ENCODE measurements around the gene AKAP13.
"Not testable (repeated sequence)": the region's sequence is repeated elsewhere in the genome, so short reads cannot be mapped to it uniquely, and the experiment has no call there.

Gene AKAP13

DNA sequence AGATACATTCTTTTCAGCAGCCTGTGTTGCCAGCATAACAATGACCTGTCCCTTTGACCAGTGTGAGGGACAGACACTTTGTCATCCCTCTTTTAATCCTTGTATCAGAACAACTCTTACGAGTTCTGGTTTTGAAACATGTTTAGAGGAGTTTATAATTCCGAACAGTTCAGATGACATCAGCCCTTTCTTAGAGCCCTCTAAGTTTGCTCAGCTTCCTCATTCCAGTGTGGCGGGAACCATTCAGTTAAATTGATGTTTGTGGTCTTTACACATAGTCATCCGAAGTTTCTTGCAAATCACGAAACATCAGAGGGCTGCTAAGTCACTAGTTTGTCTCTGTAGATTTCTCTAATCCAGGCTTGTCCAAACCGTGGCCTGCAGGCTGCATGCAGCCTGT lies 102.5 kb downstream of the AKAP13 start:
- DNase-seq, result no peak

- not testable (repeated sequence) for DNase-seq
Observed at GRCh38 chr15:85483955-85484354, 103.6 kb downstream of the AKAP13 start.

DNA sequence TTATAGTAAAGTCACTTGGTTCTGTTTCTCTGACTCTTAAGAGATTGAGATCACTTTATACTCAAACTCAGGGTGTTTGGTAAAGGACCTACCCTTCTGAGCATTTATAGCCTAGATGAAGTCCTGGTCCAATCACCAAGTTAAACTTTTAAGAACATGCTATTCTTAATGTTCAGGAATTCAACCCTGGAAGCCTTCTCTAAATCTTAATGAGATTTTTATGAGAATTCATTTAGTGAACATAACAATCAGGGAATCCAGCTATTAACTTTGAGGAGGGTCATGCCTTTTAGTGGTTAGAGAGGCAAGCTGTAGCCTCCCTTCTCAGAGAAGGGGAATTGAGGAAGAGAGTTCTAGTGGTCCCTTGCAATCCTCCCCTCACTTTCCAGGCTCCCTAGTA lies 104.5 kb downstream of the AKAP13 start:
- not testable (repeated sequence) for DNase-seq

GRCh38 chr15:85485956-85486567 lies 105.7 kb downstream of the AKAP13 start:
- peak; percentile 18 for DNase-seq

DNA sequence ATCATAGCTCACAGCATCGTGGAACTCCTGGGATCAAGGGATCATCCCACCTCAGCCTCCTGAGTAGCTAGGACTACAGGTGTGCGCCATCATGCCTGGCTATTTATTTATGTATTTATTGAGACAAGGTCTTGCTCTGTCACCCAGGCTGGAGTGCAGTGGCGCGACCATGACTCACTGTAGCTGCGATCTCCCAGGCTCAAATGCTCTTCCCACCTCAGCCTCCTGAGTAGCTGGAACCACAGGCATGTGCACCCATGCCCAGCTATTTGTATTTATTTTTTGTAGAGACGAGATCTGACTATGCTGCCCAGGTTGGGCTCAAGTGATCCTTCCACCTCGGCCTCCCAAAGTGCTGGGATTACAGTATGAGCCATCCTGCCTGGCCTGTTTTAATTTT lies 107.4 kb downstream of the AKAP13 start:
- DNase-seq, result not testable (repeated sequence)

- no peak for DNase-seq
Observed at GRCh38 chr15:85488997-85489396, 108.6 kb downstream of the AKAP13 start.

- no peak for DNase-seq
Observed at GRCh38 chr15:85489773-85490493, 109.5 kb downstream of the AKAP13 start.

DNA sequence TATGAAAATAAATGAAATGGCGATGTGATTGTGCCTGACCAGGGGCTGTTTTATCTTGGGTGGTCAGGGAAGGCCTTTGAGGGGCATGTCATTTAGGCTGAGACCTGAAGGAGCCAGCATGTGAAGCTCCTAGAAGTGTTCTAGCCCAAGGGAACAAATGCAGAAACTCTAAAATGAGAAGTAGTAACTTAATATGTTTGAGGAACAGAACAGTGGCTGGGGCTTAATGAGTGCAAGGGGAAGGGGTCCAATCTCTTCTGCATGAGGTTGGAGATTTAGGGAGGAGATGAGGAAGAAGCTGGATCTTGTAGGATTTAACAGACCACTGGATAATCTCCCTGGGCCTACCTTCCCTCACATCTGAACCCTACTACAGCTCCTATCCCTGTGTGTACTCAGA lies 110.5 kb downstream of the AKAP13 start:
- no peak for DNase-seq

DNA sequence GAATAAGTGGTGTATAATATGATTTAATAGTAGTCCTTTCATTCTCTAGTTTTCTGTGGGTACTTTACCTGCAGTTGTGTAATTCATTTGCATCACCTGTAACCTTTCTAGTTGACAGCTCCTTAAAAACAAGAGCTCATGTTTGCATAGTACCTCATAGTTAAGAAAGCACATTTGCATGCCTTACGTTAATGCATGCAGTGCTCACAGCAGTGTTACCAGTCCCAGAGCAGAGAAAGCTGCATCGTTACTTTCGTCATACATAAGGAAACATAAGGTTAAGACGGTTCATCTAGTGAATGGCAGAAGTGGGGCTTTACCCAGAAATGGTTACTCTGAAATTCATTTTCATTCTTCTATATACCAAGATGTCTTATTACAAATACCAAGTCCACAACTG lies 111.3 kb downstream of the AKAP13 start:
- no peak for DNase-seq

- DNase-seq, result no peak
Observed at GRCh38 chr15:85492406-85492805, 112.0 kb downstream of the AKAP13 start.

GRCh38 chr15:85493260-85493659 lies 112.9 kb downstream of the AKAP13 start:
- DNase-seq, result no peak

DNA sequence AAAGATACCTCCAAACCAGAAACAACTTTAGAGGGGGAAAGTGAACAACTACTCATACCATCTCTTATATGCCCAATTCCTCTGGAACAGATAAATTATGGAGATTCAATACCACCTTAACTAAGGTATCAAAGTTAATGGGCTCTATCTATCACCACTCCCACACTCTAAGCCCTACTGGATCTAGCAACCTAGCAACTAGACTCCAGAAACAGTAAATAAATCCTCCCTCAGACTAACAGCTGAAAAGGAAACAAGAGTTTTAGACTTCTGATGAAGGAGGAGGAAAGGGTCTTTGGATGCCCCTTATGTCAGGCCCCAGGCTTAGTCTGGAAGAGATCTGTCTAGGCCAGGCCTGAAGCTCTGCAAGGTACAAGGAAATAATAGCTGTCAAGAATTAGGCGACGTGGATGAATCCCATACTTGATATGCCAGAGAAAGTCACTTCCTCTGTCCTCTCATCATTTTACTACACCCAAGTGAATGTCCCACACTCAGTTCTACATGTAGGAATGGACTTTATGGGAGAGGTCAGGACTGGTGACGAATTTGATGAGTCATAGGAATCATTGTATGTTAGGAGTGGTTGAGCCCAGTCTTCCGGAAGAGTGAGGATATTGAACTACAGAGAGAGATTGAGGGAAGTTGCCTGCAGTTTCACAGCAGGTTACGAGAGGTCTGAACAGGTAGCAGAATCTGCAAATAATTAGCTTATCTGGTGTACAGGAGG lies 113.8 kb downstream of the AKAP13 start:
- no peak for DNase-seq

DNA sequence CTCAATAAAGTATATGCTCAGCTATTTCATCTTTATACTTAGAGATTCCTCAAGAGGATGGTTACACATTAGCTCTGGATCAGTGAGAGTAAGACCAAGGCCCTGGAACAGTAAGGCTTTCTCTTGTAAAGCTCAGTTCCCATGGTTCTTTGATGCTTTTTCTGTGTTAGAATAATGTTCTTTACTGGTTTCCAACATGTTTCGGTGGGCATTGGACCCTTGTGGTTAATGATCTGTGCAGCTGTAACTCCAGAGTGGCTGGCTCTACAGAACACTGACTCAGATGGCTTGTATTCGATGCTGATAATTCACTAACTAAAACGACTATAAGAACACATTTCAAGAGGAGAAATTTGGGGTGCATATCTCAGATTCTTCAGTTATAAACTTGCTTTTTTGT lies 114.7 kb downstream of the AKAP13 start:
- DNase-seq, result no peak

DNA sequence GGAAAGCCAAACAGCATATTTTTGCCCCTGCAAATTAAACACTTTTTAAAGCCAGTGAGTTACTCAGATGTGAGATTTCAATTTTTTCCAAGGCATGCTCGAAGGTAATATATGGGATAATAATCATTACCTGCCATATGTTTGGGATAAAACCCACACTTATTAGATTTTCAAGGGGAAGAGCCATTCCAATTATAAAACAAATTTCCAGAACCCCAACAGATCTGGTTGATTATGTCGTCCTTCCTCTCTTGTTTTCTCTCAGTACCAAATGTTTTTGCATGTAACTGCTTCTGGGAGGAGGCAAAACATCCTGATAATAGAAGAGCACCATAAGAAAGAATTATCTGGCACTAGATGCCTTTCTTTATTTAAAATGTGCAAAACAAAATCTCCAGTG lies 115.1 kb downstream of the AKAP13 start:
- no peak for DNase-seq

GRCh38 chr15:85496151-85496550 lies 115.7 kb downstream of the AKAP13 start:
- DNase-seq, result no peak

DNA sequence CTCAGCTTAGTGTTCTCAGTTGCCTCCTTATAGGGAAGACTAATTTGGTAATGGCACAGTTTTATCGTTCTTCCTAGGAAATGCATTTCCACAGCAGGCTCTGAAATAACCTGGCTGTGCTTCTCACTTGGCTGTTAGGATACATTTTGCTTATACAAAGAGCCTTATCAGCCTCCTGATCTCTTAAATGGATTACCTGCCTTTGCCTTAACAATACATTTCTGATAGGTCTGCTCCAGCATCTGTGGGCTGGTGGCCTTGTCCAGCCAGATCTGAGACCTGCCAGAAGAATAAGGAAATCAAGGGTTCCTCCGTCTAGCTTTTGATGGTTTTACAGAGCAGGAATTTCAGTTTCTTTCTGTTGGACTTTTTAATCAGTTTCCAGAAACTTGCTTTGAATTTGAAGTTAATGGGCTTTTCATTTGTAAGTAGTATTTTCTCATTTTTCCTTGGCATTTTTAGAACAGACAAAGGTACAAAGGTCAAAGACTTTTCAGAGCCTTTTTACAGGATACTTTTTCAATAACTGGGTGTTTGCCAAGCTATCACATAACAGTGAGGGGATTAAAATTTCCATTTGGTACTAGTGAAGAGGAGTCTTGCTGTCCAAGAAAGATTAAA lies 116.3 kb downstream of the AKAP13 start:
- no peak for DNase-seq

GRCh38 chr15:85497172-85497569 lies 116.8 kb downstream of the AKAP13 start:
- no peak for DNase-seq

- no peak for DNase-seq
Observed at GRCh38 chr15:85498471-85498870, 118.1 kb downstream of the AKAP13 start.

GRCh38 chr15:85499371-85499887 lies 119.0 kb downstream of the AKAP13 start:
- DNase-seq, result no peak

GRCh38 chr15:85500060-85500708 lies 119.8 kb downstream of the AKAP13 start:
- no peak for DNase-seq

DNA sequence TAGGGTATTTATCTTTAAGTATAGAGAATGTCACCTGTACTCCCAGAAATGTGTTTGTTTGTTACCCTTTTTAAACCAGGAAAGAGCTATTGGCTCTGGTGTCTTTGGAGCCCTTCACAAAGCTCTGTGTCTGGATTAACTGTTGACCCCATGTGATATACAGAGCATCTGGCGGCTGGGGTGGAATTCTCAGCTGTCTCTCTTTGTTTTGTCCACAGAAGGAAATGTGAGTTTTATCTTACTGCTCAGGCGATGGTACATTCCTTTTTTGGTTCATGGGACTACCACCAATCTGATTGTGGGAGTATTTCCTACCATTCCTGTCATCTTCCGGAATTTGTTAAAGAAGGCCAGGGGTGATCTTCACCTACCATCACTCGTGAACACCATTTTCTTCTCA lies 120.3 kb downstream of the AKAP13 start:
- DNase-seq, result no peak

DNA sequence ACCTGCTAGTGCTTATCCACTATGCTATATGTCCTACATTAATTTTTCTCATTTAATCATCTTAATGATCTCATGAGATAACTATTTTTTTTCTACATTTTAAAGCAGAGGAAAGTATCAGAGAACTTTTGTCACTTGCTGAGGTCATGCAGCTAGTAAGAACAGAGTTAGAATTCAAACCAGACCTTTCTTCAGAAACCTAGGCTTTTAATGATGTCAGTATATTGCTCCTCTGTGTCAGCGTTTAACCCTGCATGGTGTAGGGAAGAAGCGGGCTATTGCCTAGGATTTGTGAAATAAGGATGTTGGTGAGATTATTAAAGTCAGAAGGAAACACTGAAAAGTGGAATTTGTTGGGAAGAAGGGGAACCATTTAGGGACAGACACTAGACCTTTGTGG lies 121.2 kb downstream of the AKAP13 start:
- no peak for DNase-seq
